Small intestine (tissue), 7 donors: ENCODE results near the gene CNKSR3. TPM values are rescaled to one million over a fixed set of nuclear protein-coding genes. Genes with fewer than 3 reads are reported as not detected.

ENCODE experiments used
- DNase-seq, 2 donors: peaks; one replicate each; pipeline versions ENCODE4 v3.0.0 to v3.0.0-alpha.2; 2013
- FAIRE-seq: peaks from 2 replicates; lab custom pipeline; 2012; peaks lifted over from hg19 to GRCh38; lab: Jason Lieb, UNC
- H3K27ac ChIP-seq, 3 donors: one replicate each; pipeline ENCODE4 v1.5.1; 2013; ENCODE audit warnings: low read length in 2 of 3, mild to moderate bottlenecking in 2 of 3, control low read depth in 1 of 3, inconsistent platforms in 1 of 3, low read depth in 1 of 3, moderate library complexity in 1 of 3
- H3K27me3 ChIP-seq, 3 donors: one replicate each; pipeline ENCODE4 v1.6.1; 2013; ENCODE audit warnings: low read length in 3 of 3, inconsistent platforms in 1 of 3; ENCODE audit not compliant: control insufficient read depth in 3 of 3, insufficient read depth in 3 of 3
- H3K36me3 ChIP-seq, 3 donors: one replicate each; pipeline ENCODE4 v1.6.1; 2013; ENCODE audit warnings: low read length in 3 of 3, inconsistent platforms in 1 of 3, low read depth in 1 of 3, mild to moderate bottlenecking in 1 of 3, moderate library complexity in 1 of 3; ENCODE audit not compliant: control insufficient read depth in 3 of 3, insufficient read depth in 2 of 3
- H3K4me1 ChIP-seq, 3 donors: one replicate each; pipeline ENCODE4 v1.6.1; 2013; ENCODE audit warnings: low read length in 2 of 3, inconsistent platforms in 1 of 3, low read depth in 1 of 3, mild to moderate bottlenecking in 1 of 3, moderate library complexity in 1 of 3; ENCODE audit not compliant: control insufficient read depth in 3 of 3, insufficient read depth in 2 of 3
- H3K4me3 ChIP-seq, 3 donors: one replicate each; pipeline ENCODE4 v1.5.1; 2013; ENCODE audit warnings: low read length in 3 of 3, control low read depth in 1 of 3, inconsistent platforms in 1 of 3, low read depth in 1 of 3, mild to moderate bottlenecking in 1 of 3, moderate library complexity in 1 of 3
- H3K9me3 ChIP-seq, 2 donors: one replicate each; pipeline ENCODE4 v1.6.1; 2013; ENCODE audit warnings: low read depth in 1 of 2, low read length in 1 of 2; ENCODE audit not compliant: control insufficient read depth in 2 of 2, insufficient read depth in 1 of 2
- WGBS, 3 donors: extraction: QIAGEN DNeasy Blood & Tissue Kit; methylation state at CpG; one replicate each; pipeline ENCODE4 v1.1.7; 2013; 5-methylcytosine and 5-hydroxymethylcytosine counted together
- polyA plus RNA-seq, 4 donors: library from polyadenylated mRNA; stranded (reverse) in 3 of 4; unstranded in 1 of 4; fragments of 200-250 nt in 3 of 4; fragments of 120-200 nt in 1 of 4; gene quantifications; one replicate each; pipeline versions ENCODE4 v1.2.1 to v1.2.3, GENCODE V29; 2013
- donor health status: healthy with polysubstance abuse.
- donor health status: control.
- donor health status: control.
- donor health status: Bipolar disorder and iron deficiency.
- donor health status: healthy.

The CNKSR3 gene
- polyA plus RNA-seq, 4 donors = 10.6 to 34.6 (median 11.6) TPM

DNA sequence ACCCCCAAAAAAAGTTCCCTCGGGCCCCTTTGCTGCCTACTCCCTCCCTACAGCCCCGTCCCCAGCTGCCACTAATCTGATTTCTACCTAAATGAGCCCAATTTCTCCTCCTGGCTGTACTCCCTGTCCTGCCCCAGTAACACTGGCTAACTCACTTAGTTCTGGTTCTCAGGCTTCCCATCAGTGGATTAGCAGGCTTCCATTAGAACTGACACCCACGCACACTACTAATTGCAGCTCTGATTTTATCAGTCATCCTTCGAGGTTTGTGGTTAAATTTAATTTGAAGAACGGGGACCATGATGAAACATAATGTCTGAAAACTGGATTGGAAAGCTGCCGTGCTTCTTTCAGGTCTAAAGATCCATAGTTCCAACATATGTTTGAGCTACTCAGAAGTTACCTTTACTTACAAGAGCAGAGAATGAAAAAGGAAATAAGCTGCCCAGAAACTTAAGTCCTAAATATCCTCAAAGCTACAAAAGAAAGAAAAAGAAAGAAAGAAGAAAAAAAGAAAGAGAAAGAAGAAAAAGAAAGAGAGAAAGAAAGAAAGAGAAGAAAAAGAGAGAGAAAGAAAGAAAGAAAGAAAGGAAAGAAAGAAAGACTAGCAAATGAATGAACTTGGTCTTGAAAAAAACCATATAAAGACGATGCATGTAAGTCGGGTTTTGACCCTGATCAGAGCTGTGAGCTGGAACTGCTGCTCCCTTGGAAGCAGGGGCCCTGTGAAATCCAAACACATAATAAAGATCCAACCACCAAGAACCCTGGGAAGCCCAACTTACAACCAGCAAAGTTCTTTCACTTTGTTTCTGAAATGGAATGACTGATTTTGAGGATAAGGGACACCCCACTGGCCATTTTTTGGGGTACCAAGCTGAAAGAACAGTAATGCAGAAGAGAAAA, 51.7 kb downstream of the CNKSR3 start:
- FAIRE-seq (no peak), DNase-seq (no peak)
- Histone ChIP-seq H3K27ac (no peak overlapping the region), H3K36me3 (peaks cover 0 to 23% (median 0%) of the 10 kb centered on the region in 3 donors), H3K27me3 (no peaks in the 10 kb centered on the region), H3K9me3 (no peaks in the 10 kb centered on the region), H3K4me1 (no peaks in the 10 kb centered on the region), H3K4me3 (no peak overlapping the region)
- 61 to 75% (median 63%) methylated on average over 8 of the region's 8 CpGs for WGBS, 3 donors

DNA sequence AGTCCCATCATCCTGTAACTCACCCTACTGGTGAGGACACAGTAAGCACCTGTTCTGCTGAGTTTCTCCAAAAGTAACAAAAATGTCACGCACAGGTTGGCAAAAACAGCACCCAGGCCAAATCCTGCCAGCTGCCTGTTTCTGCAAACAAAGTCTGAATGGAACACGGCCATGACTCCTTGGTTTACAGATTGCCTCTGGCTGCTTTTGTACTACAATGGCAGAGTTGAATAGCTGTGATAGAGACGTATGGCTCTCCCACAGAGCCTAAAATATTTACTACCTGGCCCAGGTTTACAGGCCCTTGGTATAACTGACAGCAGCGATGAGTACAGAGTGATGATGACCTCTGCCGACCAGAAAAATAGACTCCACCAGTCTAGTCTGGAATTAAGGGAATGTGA, 52.6 kb downstream of the CNKSR3 start:
- H3K36me3 ChIP-seq = peaks cover 0 to 18% (median 0%) of the 10 kb centered on the region in 3 donors
- FAIRE-seq (no peak), DNase-seq (no peak)
- H3K27ac ChIP-seq = no peak overlapping the region
- no peaks in the 10 kb centered on the region for H3K4me1 ChIP-seq
- H3K9me3 ChIP-seq = no peaks in the 10 kb centered on the region
- whole genome bisulfite sequencing, 3 donors = 76 to 81% (median 77%) methylated on average over 5 of the region's 5 CpGs
- no peaks in the 10 kb centered on the region for H3K27me3 ChIP-seq
- H3K4me3 ChIP-seq = no peak overlapping the region

DNA sequence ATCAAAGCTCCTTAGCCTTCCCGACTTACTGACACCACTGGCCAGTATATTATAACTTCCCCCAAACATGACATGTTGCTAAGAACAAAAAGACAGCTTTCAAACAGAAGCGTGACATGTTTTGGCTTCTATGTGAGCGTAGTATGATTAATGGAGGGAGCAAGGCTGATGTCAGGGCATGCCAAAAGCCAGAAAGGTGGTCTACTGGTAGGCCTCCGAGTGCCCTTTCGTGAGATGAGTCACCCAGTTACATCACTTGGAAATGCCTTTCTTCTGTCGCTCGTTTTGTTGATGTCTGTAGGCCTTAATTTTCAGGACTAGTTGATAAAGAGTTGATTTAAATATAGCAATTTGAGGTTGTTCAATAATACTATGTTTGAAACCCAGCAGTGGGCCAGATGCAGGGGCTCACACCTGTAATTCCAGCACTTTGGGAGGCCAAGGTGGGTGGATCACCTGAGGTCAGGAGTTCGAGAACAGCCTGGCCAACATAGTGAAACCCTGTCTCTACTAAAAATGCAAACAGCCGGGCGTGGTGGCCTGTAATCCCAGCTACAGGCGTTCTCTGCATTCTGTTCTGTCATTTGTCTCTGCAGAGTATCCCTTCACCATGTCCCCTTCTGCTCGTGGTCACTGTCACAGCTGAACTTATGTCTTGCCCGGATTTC, 53.3 kb downstream of the CNKSR3 start:
- FAIRE-seq (no peak), DNase-seq (no peak)
- H3K36me3 ChIP-seq = peaks cover 0 to 12% (median 0%) of the 10 kb centered on the region in 3 donors
- H3K27ac ChIP-seq = no peak overlapping the region
- H3K27me3 ChIP-seq = no peaks in the 10 kb centered on the region
- no peaks in the 10 kb centered on the region for H3K9me3 ChIP-seq
- H3K4me3 ChIP-seq = no peak overlapping the region
- WGBS, 3 donors = 83 to 89% (median 83%) methylated on average over 13 of the region's 13 CpGs
- H3K4me1 ChIP-seq = no peaks in the 10 kb centered on the region

DNA sequence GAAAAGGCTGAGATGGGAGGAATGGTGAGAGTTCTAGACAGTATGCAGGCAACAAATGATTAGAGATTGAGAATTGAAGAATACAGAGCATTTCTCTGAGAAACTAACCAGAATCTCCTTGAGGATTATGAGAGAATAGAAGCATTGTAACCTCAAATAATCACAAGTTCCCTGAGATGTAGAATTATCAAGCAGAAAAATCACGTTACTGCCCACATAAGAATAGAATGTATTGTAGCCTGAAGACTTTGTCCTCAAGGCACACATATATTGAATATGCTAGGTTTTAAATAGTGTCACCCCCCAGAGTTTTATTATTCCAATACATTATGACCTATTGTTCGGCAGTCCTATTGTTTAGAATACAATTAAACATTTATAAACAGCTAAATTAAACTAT, 57.2 kb downstream of the CNKSR3 start:
- no peak for FAIRE-seq
- Histone ChIP-seq H3K36me3 (peaks cover 0 to 20% (median 2%) of the 10 kb centered on the region in 3 donors), H3K9me3 (no peaks in the 10 kb centered on the region), H3K4me3 (no peak overlapping the region), H3K27me3 (no peaks in the 10 kb centered on the region), H3K4me1 (peaks cover 0 to 5% (median 5%) of the 10 kb centered on the region in 3 donors), H3K27ac (no peak overlapping the region)
- no peak for DNase-seq
- WGBS, 3 donors = 40 to 51% (median 49%) methylated on average over 2 of the region's 2 CpGs

DNA sequence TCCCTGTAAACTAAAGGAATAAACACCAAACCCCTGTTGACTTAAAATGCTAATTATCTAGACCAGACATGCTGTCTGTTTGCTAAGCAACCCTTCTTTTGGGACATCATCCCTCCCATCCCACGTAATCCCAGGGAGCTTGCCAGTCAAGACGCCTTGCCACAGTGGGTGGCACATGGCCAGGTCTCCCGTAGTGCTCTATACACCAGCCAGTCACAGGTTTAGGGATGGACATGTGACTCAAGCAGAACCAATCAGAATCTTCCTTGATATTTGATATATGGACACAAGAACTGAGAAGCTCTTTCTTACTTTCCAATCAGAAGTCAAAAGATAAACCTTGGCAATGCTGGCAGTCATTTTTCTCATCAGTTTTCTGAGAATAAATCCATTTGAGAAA, 60.0 kb downstream of the CNKSR3 start:
- Histone ChIP-seq H3K27me3 (no peaks in the 10 kb centered on the region), H3K9me3 (no peaks in the 10 kb centered on the region), H3K27ac (no peak overlapping the region), H3K4me1 (peaks cover 0 to 13% (median 5%) of the 10 kb centered on the region in 3 donors), H3K36me3 (peaks cover 0 to 15% (median 2%) of the 10 kb centered on the region in 3 donors), H3K4me3 (no peak overlapping the region)
- WGBS, 3 donors = 86 to 92% (median 89%) methylated on average over 3 of the region's 3 CpGs
- DNase-seq (no peak), FAIRE-seq (no peak)

DNA sequence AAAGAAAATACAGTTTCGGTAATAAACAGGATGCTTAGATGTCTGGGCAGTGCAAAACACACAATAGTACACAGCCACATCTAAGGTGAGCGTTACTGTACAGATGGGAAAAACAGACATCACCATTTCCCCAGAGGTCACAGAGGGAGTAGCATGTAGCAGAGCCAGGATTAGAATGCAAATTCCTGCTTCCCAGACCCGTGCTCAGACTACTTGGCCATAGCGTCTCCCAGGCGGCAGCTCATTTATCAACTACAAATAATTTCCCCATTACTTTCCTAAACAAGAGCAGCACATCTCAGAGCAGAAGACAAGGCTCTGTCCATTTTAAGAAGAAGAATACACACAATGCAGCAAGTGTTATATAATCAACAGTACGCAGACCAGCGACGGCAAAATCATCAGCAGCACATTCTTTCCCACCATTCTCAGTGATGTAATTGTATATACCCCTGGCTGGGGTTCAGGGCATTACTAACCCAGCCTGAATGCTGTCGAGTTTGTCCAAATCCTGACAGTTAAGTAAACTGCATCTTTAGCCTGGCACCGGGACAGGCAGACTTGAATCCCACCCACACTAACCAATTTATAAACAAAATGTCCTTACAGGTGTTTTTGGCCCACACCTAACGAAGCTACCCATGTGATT, 61.9 kb downstream of the CNKSR3 start:
- Histone ChIP-seq H3K4me3 (no peak overlapping the region), H3K27me3 (no peaks in the 10 kb centered on the region), H3K27ac (peak overlapping the region in 2 of 3 donors; percentile 24 to 63), H3K4me1 (peaks cover 0 to 13% (median 5%) of the 10 kb centered on the region in 3 donors), H3K36me3 (peaks cover 0 to 15% (median 2%) of the 10 kb centered on the region in 3 donors), H3K9me3 (no peaks in the 10 kb centered on the region)
- WGBS, 3 donors = 48 to 80% (median 67%) methylated on average over 11 of the region's 11 CpGs
- FAIRE-seq (no peak), DNase-seq (peak in 1 of 2 donors; percentile 47)

DNA sequence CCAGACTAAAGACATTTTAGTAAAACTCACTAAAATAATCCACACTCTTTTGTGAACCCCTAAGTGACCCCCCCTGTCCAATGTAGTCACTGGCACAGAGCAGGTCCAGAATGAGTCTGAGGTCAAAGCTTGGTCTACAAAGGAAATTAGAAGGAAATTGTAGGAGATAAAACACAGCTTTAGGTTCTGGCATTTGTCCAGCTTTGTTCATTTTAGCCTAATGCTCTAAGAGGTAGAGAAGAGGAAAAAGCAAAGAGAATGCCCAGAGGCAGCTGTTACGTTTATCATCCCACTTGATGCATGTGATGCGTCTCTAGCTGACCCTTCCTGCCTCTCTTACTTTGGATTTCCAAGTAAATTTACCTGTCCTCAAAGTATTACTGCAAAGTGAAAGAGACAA, 62.5 kb downstream of the CNKSR3 start:
- FAIRE-seq (no peak), DNase-seq (peak; percentile 16 to 18)
- no peaks in the 10 kb centered on the region for H3K27me3 ChIP-seq
- peak overlapping the region in 2 of 3 donors; percentile 59 to 63 for H3K27ac ChIP-seq
- H3K4me1 ChIP-seq = peaks cover 0 to 13% (median 5%) of the 10 kb centered on the region in 3 donors
- 22 to 42% (median 30%) methylated on average over 2 of the region's 2 CpGs for WGBS, 3 donors
- H3K36me3 ChIP-seq = peaks cover 0 to 20% (median 2%) of the 10 kb centered on the region in 3 donors
- no peak overlapping the region for H3K4me3 ChIP-seq
- H3K9me3 ChIP-seq = no peaks in the 10 kb centered on the region

DNA sequence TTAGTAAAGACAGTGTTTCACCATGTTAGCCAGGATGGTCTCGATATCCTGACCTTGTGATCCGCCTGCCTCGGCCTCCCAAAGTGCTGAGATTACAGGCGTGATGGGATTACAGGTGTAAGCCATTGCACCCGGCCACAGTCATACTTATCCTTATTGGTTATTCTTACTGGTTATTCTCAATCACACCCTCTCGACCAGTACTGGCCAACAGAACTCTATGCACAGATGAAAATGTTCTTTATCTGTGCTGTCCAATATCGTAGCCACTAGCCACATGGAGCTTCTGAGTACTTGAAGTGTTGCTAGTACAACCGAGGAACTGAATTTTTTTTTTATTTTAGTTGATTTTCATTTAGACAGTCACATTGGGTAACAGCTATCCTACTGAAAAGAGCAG, 63.5 kb downstream of the CNKSR3 start:
- H3K27ac ChIP-seq = peak overlapping the region in 1 of 3 donors; percentile 15
- H3K36me3 ChIP-seq = peaks cover 0 to 23% (median 2%) of the 10 kb centered on the region in 3 donors
- no peaks in the 10 kb centered on the region for H3K27me3 ChIP-seq
- H3K4me3 ChIP-seq = no peak overlapping the region
- no peak for FAIRE-seq
- DNase-seq = no peak
- H3K4me1 ChIP-seq = peaks cover 0 to 14% (median 5%) of the 10 kb centered on the region in 3 donors
- no peaks in the 10 kb centered on the region for H3K9me3 ChIP-seq
- 90 to 95% (median 93%) methylated on average over 8 of the region's 8 CpGs for WGBS, 3 donors
